HepG2 (cell line): ENCODE measurements around the gene ABHD17A. TPM values are rescaled to one million over a fixed set of nuclear protein-coding genes. Genes with fewer than 3 reads are reported as not detected.

Source experiments
- DR1 ChIP-seq: sonication (generic); formaldehyde crosslinking; IDR thresholded peaks from 2 replicates; pipeline ENCODE4 v1.8.0; 2021; ENCODE audit warnings: mild to moderate bottlenecking, missing genetic modification reagents, inconsistent platforms
- FIP1L1 ChIP-seq: fragments of 200-400 bp; formaldehyde crosslinking; IDR thresholded peaks from 2 replicates; pipeline ENCODE4 v1.6.1; 2018; ENCODE audit warnings: low read depth, mild to moderate bottlenecking, low read length, moderate library complexity, borderline replicate concordance; ENCODE audit not compliant: insufficient read depth
- HOXA3 ChIP-seq: sonication (generic); formaldehyde crosslinking; IDR thresholded peaks from 2 replicates; pipeline ENCODE4 v1.5.0; 2020; ENCODE audit warnings: missing genetic modification reagents
- IRF2 ChIP-seq: IDR thresholded peaks from 2 replicates; pipeline ENCODE4 v1.6.1; 2018; ENCODE audit warnings: missing genetic modification reagents, missing compliant biosample characterization
- IRF9 ChIP-seq: sonication (generic); formaldehyde crosslinking; IDR thresholded peaks from 2 replicates; pipeline ENCODE4 v1.8.0; 2022; ENCODE audit warnings: missing genetic modification reagents, mild to moderate bottlenecking, borderline replicate concordance
- MTA3 ChIP-seq: sonication (generic); formaldehyde crosslinking; IDR thresholded peaks from 2 replicates; pipeline ENCODE4 v1.4.0; 2020; ENCODE audit warnings: missing genetic modification reagents
- PAF1 ChIP-seq: IDR thresholded peaks from 2 replicates; pipeline ENCODE4 v1.6.1; 2016; ENCODE audit warnings: missing genetic modification reagents, missing compliant biosample characterization
- PPARG ChIP-seq: conservative IDR thresholded peaks from 2 replicates; pipeline ENCODE4 v1.6.1; 2016; ENCODE audit warnings: missing biosample characterization, missing genetic modification reagents
- PRPF4 ChIP-seq: fragments of 200-400 bp; formaldehyde crosslinking; IDR thresholded peaks from 2 replicates; pipeline ENCODE4 v1.6.1; 2016; ENCODE audit warnings: low read length, low read depth; ENCODE audit not compliant: poor library complexity, severe bottlenecking
- SP1 ChIP-seq, 2 experiments: fragments of 450-650 bp in 1 of 2; sonication (generic) in 1 of 2; formaldehyde crosslinking in 1 of 2; IDR thresholded peaks; 2 replicates each; pipeline versions ENCODE4 v1.4.0 to v1.6.1; 2016 to 2020; ENCODE audit warnings: missing genetic modification reagents in 1 of 2
- SP4 ChIP-seq: sonication (generic); formaldehyde crosslinking; IDR thresholded peaks from 2 replicates; pipeline ENCODE4 v1.8.1; 2023; ENCODE audit warnings: mild to moderate bottlenecking, missing genetic modification reagents
- SPEN ChIP-seq: sonication (generic); formaldehyde crosslinking; IDR thresholded peaks from 2 replicates; pipeline ENCODE4 v1.5.1; 2020; ENCODE audit warnings: low read depth, mild to moderate bottlenecking, missing genetic modification reagents
- ZBTB25 ChIP-seq: IDR thresholded peaks from 2 replicates; pipeline ENCODE4 v1.6.1; 2018; ENCODE audit warnings: missing genetic modification reagents
- ZBTB33 ChIP-seq: sonication (generic); formaldehyde crosslinking; IDR thresholded peaks from 2 replicates; pipeline ENCODE4 v1.4.0; 2020; ENCODE audit warnings: missing genetic modification reagents
- ZBTB43 ChIP-seq: sonication (generic); formaldehyde crosslinking; conservative IDR thresholded peaks from 2 replicates; pipeline ENCODE4 v1.4.0; 2020; ENCODE audit warnings: missing genetic modification reagents
- ZNF292 ChIP-seq: sonication (generic); formaldehyde crosslinking; IDR thresholded peaks from 2 replicates; pipeline ENCODE4 v1.8.1; 2022; ENCODE audit warnings: mild to moderate bottlenecking, low read depth, missing genetic modification reagents, borderline replicate concordance
- ZSCAN22 ChIP-seq: sonication (generic); formaldehyde crosslinking; IDR thresholded peaks from 2 replicates; pipeline ENCODE4 v1.4.0; 2020; ENCODE audit warnings: mild to moderate bottlenecking, missing genetic modification reagents
- polyA plus RNA-seq, 8 experiments: library from polyadenylated mRNA; depleted of rRNA in 3 of 8; stranded (reverse) in 7 of 8; unstranded in 1 of 8; fragments of >200 nt; fragmentation: Illumina TruSeq in 4 of 8; extraction: Trizol in 4 of 8; gene quantifications; 2 replicates each; pipeline versions ENCODE4 v1.2.1 to v1.2.3, GENCODE V29; 2011 to 2016; ENCODE audit warnings: low read depth in 4 of 8, missing spikeins in 1 of 8, mixed read lengths in 1 of 8; ENCODE audit not compliant: insufficient read depth in 1 of 8
- total RNA-seq, 5 experiments: library from RNA; depleted of rRNA; stranded (reverse); fragments of >200 nt; fragmentation: Illumina TruSeq; extraction: Trizol; gene quantifications; 2 replicates each; pipeline ENCODE4 v1.2.3, GENCODE V29; 2016; ENCODE audit warnings: low read depth in 1 of 5
- TF ChIP-seq, protein P1 (sequence below): sonication (generic); formaldehyde crosslinking; IDR thresholded peaks from 2 replicates; pipeline ENCODE4 v1.4.0; 2020; ENCODE audit warnings: mild to moderate bottlenecking, missing genetic modification reagents
- TF ChIP-seq, protein P2 (sequence below), 2 experiments: sonication (generic) in 1 of 2; formaldehyde crosslinking in 1 of 2; IDR thresholded peaks; 2 replicates each; pipeline versions ENCODE4 v1.5.1 to v1.6.1; 2011 to 2020; ENCODE audit warnings: borderline replicate concordance in 1 of 2, low read depth in 1 of 2, low read length in 1 of 2, mild to moderate bottlenecking in 1 of 2, missing genetic modification reagents in 1 of 2, moderate library complexity in 1 of 2

ABHD17A gene
- total and polyA plus RNA-seq, 2 of the 13 experiments (the other 11 are each of a cell fraction or from before 2014, with no cell fraction given): 27.7 to 40.8 TPM

- TF ChIP-seq SP4 (CRISPR knock-in tag) (0 out of 2 replicates have a peak, but pooled peaks have one; percentile 37), HOXA3 (no peak), ZBTB25 (no peak), SPEN (CRISPR knock-in tag) (0 out of 2 replicates have a peak, but pooled peaks have one; percentile 27), ZSCAN22 (CRISPR knock-in tag) (no peak), ZBTB43 (CRISPR knock-in tag) (no peak), ZNF292 (CRISPR knock-in tag) (no peak), MTA3 (CRISPR knock-in tag) (no peak), IRF2 (CRISPR knock-in tag) (no peak), IRF9 (CRISPR knock-in tag) (no peak), FIP1L1 (no peak), PRPF4 (no peak), ZBTB33 (CRISPR knock-in tag) (no peak), PAF1 (no peak), DR1 (no peak), SP1 (IDR thresholded peaks at IDR 0.05) (no peak), SP1 (CRISPR knock-in tag; IDR thresholded peaks at IDR 0.05) (no peak), PPARG (CRISPR knock-in tag) (no peak)
- TF ChIP-seq, protein P1, sequence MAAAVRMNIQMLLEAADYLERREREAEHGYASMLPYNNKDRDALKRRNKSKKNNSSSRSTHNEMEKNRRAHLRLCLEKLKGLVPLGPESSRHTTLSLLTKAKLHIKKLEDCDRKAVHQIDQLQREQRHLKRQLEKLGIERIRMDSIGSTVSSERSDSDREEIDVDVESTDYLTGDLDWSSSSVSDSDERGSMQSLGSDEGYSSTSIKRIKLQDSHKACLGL: peak; percentile 4; the same call in 1 of the 2 replicates
- TF ChIP-seq, protein P2, sequence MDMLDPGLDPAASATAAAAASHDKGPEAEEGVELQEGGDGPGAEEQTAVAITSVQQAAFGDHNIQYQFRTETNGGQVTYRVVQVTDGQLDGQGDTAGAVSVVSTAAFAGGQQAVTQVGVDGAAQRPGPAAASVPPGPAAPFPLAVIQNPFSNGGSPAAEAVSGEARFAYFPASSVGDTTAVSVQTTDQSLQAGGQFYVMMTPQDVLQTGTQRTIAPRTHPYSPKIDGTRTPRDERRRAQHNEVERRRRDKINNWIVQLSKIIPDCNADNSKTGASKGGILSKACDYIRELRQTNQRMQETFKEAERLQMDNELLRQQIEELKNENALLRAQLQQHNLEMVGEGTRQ (IDR thresholded peaks at IDR 0.05; ENCODE audit: low read depth, low read length): no peak
- TF ChIP-seq, protein P2 (CRISPR knock-in tag; IDR thresholded peaks at IDR 0.05; ENCODE audit: borderline replicate concordance): no peak
These were observed 19.9 kb downstream of the ABHD17A start (continued) for GRCh38 chr19:1865172-1866010.
